A172 (cell line): ENCODE data around the gene ABCF3. TPM values are rescaled to one million over a fixed set of nuclear protein-coding genes. Genes with fewer than 3 reads are reported as not detected.

Experiments used
- DNase-seq: peaks from one replicate; pipeline ENCODE4 v3.0.0-alpha.2; 2015; ENCODE audit warnings: low spot score
- total RNA-seq: library from RNA; depleted of rRNA; stranded (reverse); fragments of >200 nt; shearing (Covaris generic); gene quantifications from 2 replicates; pipeline ENCODE4 v1.2.3, GENCODE V29; 2014; rRNA removed

ABCF3 gene
- total RNA-seq, 1 experiment from 2014 or later, result 46.9 TPM

DNA sequence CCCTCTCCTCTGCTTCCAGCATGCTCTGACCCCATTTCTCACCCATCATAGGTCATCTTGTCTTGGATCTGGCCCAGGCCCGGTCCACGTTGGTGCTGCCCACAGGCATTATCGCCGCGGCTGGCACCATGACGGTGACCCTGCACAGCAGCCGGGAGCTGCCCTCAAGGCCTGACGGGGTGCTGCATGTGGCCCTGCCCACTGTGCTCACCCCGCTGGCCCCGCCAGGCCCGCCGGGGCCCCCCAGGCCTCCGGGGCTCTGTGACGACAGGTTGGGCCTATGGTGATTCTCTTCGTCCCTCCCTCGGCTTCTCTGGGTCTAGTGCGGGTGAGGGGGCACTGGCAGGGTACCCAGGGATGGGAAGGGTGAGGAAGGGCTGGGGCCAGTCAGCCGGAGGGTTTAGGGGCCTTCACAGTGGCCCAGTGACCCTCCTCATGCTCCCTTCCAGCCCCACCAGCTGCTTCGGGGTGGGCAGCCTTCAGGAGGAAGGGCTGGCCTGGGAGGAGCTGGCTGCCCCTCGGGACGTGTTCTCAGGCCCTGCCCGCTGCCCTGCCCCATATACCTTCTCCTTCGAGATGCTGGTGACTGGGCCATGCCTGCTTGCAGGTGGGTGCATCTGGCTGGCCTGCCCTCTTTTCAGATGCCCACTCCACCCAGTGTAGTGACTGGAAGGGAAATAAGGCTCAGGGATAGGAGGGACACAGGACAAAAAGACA lies 47.3 kb downstream of the ABCF3 start:
- no peak for DNase-seq

DNA sequence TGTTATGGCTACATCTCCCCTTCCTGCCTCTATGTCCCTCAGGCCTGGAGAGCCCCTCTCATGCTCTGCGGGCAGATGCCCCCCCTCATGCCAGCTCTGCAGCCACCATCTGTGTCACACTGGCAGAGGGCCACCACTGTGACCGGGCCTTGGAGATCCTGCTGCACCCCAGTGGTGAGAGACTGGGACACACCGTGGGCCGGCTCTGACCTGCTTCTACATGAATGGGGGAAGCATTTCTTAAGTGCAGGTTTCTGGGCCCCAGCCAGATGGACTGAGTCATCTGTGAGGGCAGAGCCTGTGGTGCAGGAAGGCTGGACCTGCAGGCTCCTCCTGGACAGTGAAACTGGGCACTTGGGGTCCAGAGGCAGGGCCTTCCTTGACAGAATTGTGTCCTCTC lies 48.2 kb downstream of the ABCF3 start:
- DNase-seq, result peak; percentile 94

DNA sequence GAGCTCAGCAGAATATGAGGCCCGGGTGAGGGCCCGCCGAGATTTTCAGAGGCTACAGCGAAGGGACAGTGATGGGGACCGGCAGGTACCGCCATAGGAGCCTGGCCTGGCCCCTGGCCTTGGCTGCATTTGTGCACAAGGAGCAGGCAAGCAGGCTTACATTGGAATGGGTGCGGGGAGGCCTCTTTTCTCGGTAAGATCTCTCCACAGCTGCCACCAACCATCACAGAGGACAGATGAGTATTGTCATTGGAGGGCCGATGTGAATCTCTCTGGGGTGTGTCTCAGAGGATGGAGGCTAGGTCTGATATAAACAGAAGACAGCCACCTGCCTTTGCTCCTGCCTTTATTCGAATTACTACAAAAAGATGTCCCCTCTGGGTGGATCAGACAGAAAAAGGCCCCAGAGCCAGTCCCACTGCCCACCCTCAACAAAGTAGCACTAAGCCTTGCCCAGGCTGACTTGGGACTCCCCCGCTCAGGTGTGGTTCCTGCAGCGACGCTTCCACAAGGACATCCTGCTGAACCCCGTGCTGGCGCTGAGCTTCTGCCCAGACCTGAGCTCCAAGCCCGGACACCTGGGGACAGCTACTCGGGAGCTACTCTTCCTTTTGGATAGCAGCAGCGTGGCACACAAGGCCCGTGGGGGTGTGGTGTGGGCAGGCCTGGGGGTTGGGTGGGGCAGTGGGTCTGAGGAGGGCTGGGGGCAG lies 48.8 kb downstream of the ABCF3 start:
- no peak for DNase-seq

DNA sequence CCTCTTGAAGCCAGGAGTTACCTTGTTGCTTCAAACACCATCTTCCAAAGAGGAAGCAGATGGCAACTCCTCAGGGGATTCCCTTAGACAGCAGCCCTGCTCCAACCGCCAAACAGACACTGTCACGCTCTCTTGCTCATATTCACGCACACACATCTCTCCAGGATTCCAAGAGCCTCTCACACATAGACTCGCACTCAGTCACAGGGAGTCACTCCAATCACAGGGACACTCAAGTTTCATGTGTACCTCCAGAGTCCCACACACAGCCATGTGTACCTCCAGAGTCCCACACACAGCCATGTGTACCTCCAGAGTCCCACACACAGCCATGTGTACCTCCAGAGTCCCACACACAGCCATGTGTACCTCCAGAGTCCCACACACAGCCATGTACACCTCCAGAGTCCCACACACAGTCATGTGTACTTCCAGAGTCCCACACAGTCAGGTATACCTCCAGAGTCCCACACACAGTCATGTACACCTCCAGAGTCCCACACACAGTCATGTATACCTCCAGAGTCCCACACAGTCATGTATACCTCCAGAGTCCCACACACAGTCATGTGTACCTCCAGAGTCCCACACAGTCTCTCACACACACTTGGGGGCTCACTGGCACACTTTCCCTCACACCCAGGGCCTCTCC lies 49.5 kb downstream of the ABCF3 start:
- DNase-seq, result no peak

DNA sequence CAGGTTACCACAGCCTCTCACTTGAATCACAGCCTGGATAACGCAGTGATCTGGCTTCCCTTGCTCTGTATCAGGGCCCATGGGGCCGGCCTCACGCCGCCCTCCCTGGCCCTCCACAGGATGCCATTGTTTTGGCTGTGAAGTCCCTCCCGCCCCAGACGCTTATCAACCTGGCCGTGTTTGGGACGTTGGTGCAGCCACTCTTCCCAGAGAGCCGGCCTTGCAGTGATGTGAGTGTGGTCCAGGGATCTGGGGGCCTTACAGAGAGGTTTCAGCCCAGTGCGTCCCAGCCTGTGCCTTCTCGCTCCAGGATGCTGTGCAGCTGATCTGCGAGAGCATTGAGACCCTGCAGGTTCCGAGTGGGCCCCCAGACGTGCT lies 50.0 kb downstream of the ABCF3 start:
- no peak for DNase-seq

- DNase-seq, result no peak
Observed at GRCh38 chr3:184236636-184237035, 50.6 kb downstream of the ABCF3 start.

DNA sequence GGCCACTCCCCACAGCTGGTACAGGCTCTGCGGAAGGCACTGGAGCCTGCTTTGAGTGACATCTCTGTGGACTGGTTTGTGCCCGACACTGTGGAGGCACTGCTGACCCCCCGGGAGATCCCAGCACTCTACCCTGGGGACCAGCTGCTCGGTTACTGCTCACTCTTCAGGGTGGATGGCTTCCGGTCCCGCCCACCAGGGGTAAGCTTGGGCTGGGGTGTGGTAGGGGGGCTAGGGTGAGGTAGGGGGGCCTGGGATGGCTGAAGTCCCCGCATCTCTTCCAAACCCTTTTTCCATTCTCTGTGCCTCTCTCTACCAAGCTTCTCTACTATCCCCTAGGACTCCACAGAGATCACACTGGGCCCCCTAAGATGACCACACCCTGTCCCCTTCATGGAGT lies 51.2 kb downstream of the ABCF3 start:
- DNase-seq, result no peak

- DNase-seq, result no peak
Observed at GRCh38 chr3:184237807-184238206, 51.8 kb downstream of the ABCF3 start.

DNA sequence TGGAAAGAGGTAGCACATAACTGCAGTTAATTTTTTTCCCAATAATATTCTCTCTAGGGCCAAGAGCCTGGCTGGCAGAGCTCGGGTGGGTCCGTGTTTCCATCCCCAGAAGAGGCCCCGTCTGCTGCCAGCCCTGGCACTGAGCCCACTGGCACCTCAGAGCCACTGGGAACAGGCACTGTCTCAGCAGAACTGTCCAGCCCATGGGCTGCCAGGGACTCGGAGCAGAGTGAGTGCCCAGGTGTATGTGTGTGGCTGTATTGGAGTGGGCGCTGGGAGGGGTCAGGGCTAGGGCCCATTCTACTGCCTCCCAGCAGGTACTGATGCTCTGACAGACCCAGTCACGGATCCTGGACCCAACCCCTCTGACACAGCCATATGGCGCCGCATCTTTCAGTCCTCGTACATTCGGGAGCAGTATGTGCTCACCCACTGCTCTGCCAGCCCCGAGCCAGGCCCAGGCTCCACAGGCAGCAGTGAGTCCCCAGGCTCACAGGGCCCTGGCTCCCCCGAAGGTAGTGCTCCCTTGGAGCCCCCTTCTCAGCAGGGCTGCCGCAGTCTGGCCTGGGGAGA lies 52.3 kb downstream of the ABCF3 start:
- no peak for DNase-seq

GRCh38 chr3:184239221-184239620 lies 53.2 kb downstream of the ABCF3 start:
- DNase-seq, result no peak

GRCh38 chr3:184239708-184240107 lies 53.7 kb downstream of the ABCF3 start:
- no peak for DNase-seq

DNA sequence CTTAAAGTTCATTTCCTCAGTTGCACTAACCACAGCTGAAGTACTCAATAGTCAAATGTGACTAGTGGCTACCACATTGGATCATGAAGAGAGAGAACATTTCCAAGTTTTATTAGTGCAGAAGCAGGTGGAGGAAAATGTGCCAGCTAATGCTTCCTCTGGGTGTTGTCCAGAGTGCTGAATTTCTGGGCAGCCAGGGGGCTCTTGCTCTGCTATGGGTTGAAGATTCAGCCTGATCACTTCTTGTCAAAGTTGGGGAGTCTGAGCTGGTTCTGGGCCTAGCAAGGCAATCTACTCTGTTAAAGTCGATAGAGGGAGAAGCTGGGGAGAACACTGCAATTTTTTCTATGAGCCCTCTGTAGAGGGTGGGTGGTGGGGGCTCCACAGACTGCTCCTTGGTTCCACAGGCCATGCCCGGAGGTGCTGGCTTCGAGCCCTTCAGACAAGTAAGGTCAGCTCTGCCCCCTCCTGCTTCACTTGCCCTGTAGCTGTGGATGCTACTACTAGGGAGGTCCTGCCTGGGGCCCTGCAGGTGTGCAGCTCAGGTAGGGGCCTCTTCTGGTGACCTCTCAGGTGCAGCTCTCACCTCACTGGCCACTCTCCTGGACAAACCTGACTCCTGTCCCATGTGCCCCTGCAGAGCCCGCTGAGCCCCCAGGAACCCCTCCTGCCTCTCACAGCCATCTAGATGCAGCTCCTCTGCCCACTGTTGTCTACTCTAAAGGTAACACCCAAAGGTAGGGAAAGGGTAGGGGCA lies 54.6 kb downstream of the ABCF3 start:
- DNase-seq, result no peak

GRCh38 chr3:184241141-184241446 lies 55.1 kb downstream of the ABCF3 start:
- no peak for DNase-seq

DNA sequence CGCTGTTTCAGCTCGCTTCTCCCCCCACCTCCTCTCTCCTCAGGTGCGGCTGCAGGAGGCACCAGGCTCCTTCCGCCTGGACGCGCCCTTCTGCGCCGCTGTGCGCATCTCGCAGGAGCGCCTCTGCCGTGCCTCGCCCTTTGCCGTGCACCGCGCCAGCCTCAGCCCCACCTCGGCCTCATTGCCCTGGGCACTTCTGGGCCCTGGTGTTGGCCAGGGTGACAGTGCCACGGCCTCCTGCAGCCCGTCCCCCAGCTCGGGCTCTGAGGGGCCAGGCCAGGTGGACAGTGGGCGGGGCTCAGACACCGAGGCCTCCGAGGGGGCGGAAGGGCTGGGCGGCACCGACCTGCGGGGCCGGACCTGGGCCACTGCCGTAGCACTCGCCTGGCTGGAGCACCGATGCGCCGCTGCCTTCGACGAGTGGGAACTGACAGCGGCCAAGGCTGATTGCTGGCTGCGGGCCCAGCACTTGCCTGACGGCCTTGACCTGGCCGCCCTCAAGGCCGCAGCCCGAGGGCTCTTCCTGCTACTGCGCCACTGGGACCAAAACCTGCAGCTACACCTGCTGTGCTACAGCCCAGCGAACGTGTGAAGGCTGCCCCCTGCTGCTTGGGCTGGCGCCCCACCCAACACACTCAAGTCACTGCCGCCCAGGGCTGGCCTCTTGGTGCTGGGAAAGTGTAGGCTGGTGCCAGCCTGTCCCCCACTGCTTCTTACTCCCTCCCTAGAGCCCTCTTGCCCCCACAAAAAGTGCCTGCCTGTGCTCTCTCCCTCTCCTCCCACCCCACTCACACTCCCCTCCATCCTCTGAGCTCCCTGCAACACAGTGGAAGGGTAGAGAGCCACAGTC lies 55.7 kb downstream of the ABCF3 start:
- no peak for DNase-seq

DNA sequence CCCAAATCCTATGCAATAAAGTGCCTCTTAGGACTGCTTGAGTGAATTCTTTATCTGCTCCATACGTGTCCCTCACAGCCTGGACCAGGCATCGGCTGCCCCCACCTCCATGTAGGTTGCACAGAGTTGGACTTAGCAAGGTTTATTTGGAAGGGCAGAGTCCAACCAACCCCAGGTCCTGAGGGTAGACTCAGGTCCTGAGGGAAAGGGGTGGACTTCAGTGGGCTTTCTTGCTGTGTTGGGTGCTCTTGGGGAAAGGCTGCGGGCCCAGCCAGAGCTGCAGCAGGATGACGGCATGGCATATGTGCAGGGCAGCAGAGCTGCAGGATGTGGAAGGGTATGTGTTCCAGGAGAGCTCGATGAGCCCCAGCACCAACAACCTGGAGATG lies 56.3 kb downstream of the ABCF3 start:
- DNase-seq, result no peak

Other genes with a start within 250 kb of the ABCF3 start
- gene ABCC5, start 168.3 kb upstream of the ABCF3 start, total RNA-seq, result 12.8 and 16.6 TPM in 2 replicates
- not detected in 2 replicates for gene HTR3D, start 154.5 kb upstream of the ABCF3 start, total RNA-seq
- gene HTR3C, start 133.2 kb upstream of the ABCF3 start, total RNA-seq, result not detected in 2 replicates
- not detected in 2 replicates for gene HTR3E, start 89.1 kb upstream of the ABCF3 start, total RNA-seq
- 37.4 and 42.6 TPM in 2 replicates for gene EIF2B5, start 50.8 kb upstream of the ABCF3 start, total RNA-seq
- gene DVL3, start 30.8 kb upstream of the ABCF3 start, total RNA-seq, result 36.2 and 38.3 TPM in 2 replicates
- 717 and 879 TPM in 2 replicates for gene AP2M1, start 11.3 kb upstream of the ABCF3 start, total RNA-seq
- gene VWA5B2, start 43.4 kb downstream of the ABCF3 start, total RNA-seq, result 0.36 and 0.72 TPM in 2 replicates
- gene ALG3, start 62.8 kb downstream of the ABCF3 start, total RNA-seq, result 57.5 and 68.3 TPM in 2 replicates
- 7.8 and 8.2 TPM in 2 replicates for gene EEF1AKMT4, start 63.5 kb downstream of the ABCF3 start, total RNA-seq
- gene CAMK2N2, start 75.4 kb downstream of the ABCF3 start, total RNA-seq, result 1.6 and 1.8 TPM in 2 replicates
- gene ECE2, start 89.8 kb downstream of the ABCF3 start, total RNA-seq, result not detected in 2 replicates
- 633 and 926 TPM in 2 replicates for gene PSMD2, start 113.0 kb downstream of the ABCF3 start, total RNA-seq
- 422 and 446 TPM in 2 replicates for gene EIF4G1, start 128.4 kb downstream of the ABCF3 start, total RNA-seq
- 0.62 and 0.65 TPM in 2 replicates for gene FAM131A, start 151.4 kb downstream of the ABCF3 start, total RNA-seq
- 3.0 and 8.8 TPM in 2 replicates for gene CLCN2, start 175.4 kb downstream of the ABCF3 start, total RNA-seq
- 182 and 190 TPM in 2 replicates for gene POLR2H, start 175.5 kb downstream of the ABCF3 start, total RNA-seq
- gene THPO, start 192.0 kb downstream of the ABCF3 start, total RNA-seq, result 0.14 and 0.43 TPM in 2 replicates
- 0.33 and 5.6 TPM in 2 replicates for gene CHRD, start 193.9 kb downstream of the ABCF3 start, total RNA-seq